ENCODE measurements around the gene DNAI2.

DNAI2 gene

GRCh38 chr17:74325743-74326379 lies 51.8 kb downstream of the DNAI2 start, which contains the start of gene KIF19:
KIF19 (plus strand) TSS chr17:74326226; CDS start chr17:74326350, 124 bp downstream.
- no peak for TF ChIP-seq ZNF274 (IDR thresholded peaks at IDR 0.05; ENCODE audit: low read depth, low read length)
- no peak within 1 kb of the TSS; the same call in 1 of the 2 replicates for H3K4me3 ChIP-seq (ENCODE audit: low read length)

GRCh38 chr17:74326506-74326905 lies 52.5 kb downstream of the DNAI2 start:
- H3K4me3 ChIP-seq (ENCODE audit: low read length) = no peak overlapping the region; the same call in 1 of the 2 replicates
- no peak for TF ChIP-seq ZNF274 (IDR thresholded peaks at IDR 0.05; ENCODE audit: low read depth, low read length)

- no peak for TF ChIP-seq ZNF274 (IDR thresholded peaks at IDR 0.05; ENCODE audit: low read depth, low read length)
- H3K4me3 ChIP-seq (ENCODE audit: low read length) = no peak overlapping the region
Observed at GRCh38 chr17:74328487-74328886, 54.5 kb downstream of the DNAI2 start.

- TF ChIP-seq ZNF274 (IDR thresholded peaks at IDR 0.05; ENCODE audit: low read depth, low read length) = no peak
- no peak overlapping the region for H3K4me3 ChIP-seq (ENCODE audit: low read length)
Observed at GRCh38 chr17:74329378-74329777, 55.3 kb downstream of the DNAI2 start.

- no peak for TF ChIP-seq ZNF274 (IDR thresholded peaks at IDR 0.05; ENCODE audit: low read depth, low read length)
- no peak overlapping the region for H3K4me3 ChIP-seq (ENCODE audit: low read length)
Observed at GRCh38 chr17:74330446-74330845, 56.4 kb downstream of the DNAI2 start.

- H3K4me3 ChIP-seq (ENCODE audit: low read length) = no peak overlapping the region
Observed at GRCh38 chr17:74332017-74332650, 58.1 kb downstream of the DNAI2 start.

GRCh38 chr17:74332763-74333283 lies 58.8 kb downstream of the DNAI2 start:
- H3K4me3 ChIP-seq (ENCODE audit: low read length) = no peak overlapping the region
- TF ChIP-seq ZNF274 (IDR thresholded peaks at IDR 0.05; ENCODE audit: low read depth, low read length) = no peak

More at GRCh38 chr17:74332017-74332650, 58.1 kb downstream of the DNAI2 start:
- no peak for TF ChIP-seq ZNF274 (IDR thresholded peaks at IDR 0.05; ENCODE audit: low read depth, low read length)

GRCh38 chr17:74334393-74335039 lies 60.5 kb downstream of the DNAI2 start:
- no peak for TF ChIP-seq ZNF274 (IDR thresholded peaks at IDR 0.05; ENCODE audit: low read depth, low read length)

GRCh38 chr17:74335529-74336062 lies 61.6 kb downstream of the DNAI2 start:
- TF ChIP-seq ZNF274 (IDR thresholded peaks at IDR 0.05; ENCODE audit: low read depth, low read length) = no peak
- no peak overlapping the region for H3K4me3 ChIP-seq (ENCODE audit: low read length)

More at GRCh38 chr17:74334393-74335039, 60.5 kb downstream of the DNAI2 start:
- H3K4me3 ChIP-seq (ENCODE audit: low read length) = no peak overlapping the region

GRCh38 chr17:74336307-74336706 lies 62.3 kb downstream of the DNAI2 start:
- no peak overlapping the region for H3K4me3 ChIP-seq (ENCODE audit: low read length)
- no peak for TF ChIP-seq ZNF274 (IDR thresholded peaks at IDR 0.05; ENCODE audit: low read depth, low read length)

GRCh38 chr17:74337834-74338500 lies 63.9 kb downstream of the DNAI2 start:
- TF ChIP-seq ZNF274 (IDR thresholded peaks at IDR 0.05; ENCODE audit: low read depth, low read length) = no peak

GRCh38 chr17:74339537-74340195 lies 65.6 kb downstream of the DNAI2 start:
- TF ChIP-seq ZNF274 (IDR thresholded peaks at IDR 0.05; ENCODE audit: low read depth, low read length) = no peak
- no peak overlapping the region for H3K4me3 ChIP-seq (ENCODE audit: low read length)

More at GRCh38 chr17:74337834-74338500, 63.9 kb downstream of the DNAI2 start:
- H3K4me3 ChIP-seq (ENCODE audit: low read length) = no peak overlapping the region

GRCh38 chr17:74340470-74341023 lies 66.5 kb downstream of the DNAI2 start:
- TF ChIP-seq ZNF274 (IDR thresholded peaks at IDR 0.05; ENCODE audit: low read depth, low read length) = no peak
- no peak overlapping the region for H3K4me3 ChIP-seq (ENCODE audit: low read length)

Measured in GM08714 (cell line).